ENCODE measurements around the gene ERFE.

ERFE gene

GRCh38 chr2:238127165-238128060 is 31.4 kb upstream of the ERFE start:
- no peak for TF ChIP-seq CTCF (IDR thresholded peaks at IDR 0.05; ENCODE audit: low read depth, low read length)
- DNase-seq (ENCODE audit: low read depth, low spot score): peak; percentile 37
- no peak overlapping the region for H3K4me3 ChIP-seq (ENCODE audit: low read depth, low read length)
- in situ Hi-C loops (cut with HindIII; ENCODE audit: low sequenced_read_pairs): no loop called here

GRCh38 chr2:238128061-238128440 is 30.7 kb upstream of the ERFE start:
- H3K4me3 ChIP-seq (ENCODE audit: low read depth, low read length): no peak overlapping the region
- DNase-seq (ENCODE audit: low read depth, low spot score): no peak
- in situ Hi-C loops (cut with HindIII; ENCODE audit: low sequenced_read_pairs): no loop called here
- no peak for TF ChIP-seq CTCF (IDR thresholded peaks at IDR 0.05; ENCODE audit: low read depth, low read length)

GRCh38 chr2:238128534-238129001 is 30.2 kb upstream of the ERFE start:
- H3K4me3 ChIP-seq (ENCODE audit: low read depth, low read length): no peak overlapping the region
- no peak for DNase-seq (ENCODE audit: low read depth, low spot score)
- in situ Hi-C loops (cut with HindIII; ENCODE audit: low sequenced_read_pairs): no loop called here
- no peak for TF ChIP-seq CTCF (IDR thresholded peaks at IDR 0.05; ENCODE audit: low read depth, low read length)

GRCh38 chr2:238129166-238130010 is 29.4 kb upstream of the ERFE start:
- no peak for DNase-seq (ENCODE audit: low read depth, low spot score)
- H3K4me3 ChIP-seq (ENCODE audit: low read depth, low read length): no peak overlapping the region
- TF ChIP-seq CTCF (IDR thresholded peaks at IDR 0.05; ENCODE audit: low read depth, low read length): no peak
- in situ Hi-C loops (cut with HindIII; ENCODE audit: low sequenced_read_pairs): no loop called here

- no peak overlapping the region for H3K4me3 ChIP-seq (ENCODE audit: low read depth, low read length)
- in situ Hi-C loops (cut with HindIII; ENCODE audit: low sequenced_read_pairs): no loop called here
- DNase-seq (ENCODE audit: low read depth, low spot score): no peak
- no peak for TF ChIP-seq CTCF (IDR thresholded peaks at IDR 0.05; ENCODE audit: low read depth, low read length)
These were observed 28.6 kb upstream of the ERFE start for GRCh38 chr2:238130111-238130695.

Measured in astrocyte of the spinal cord (primary cell).